Measurements from ENCODE around the gene MIPOL1.

- TF ChIP-seq POLR2AphosphoS5 (IDR thresholded peaks at IDR 0.05) (no peak), POLR2A (IDR thresholded peaks at IDR 0.05) (no peak), CTCF (IDR thresholded peaks at IDR 0.05 in 8 of 11, conservative IDR thresholded peaks at IDR 0.05 in 3 of 11) (no peak)
Measured at GRCh38 chr14:37270629-37271028, 72.9 kb downstream of the MIPOL1 start.
